Frontal cortex (tissue), 4 donors: ENCODE measurements around the gene IFT27. TPM values are rescaled to one million over a fixed set of nuclear protein-coding genes. Genes with fewer than 3 reads are reported as not detected.
A peak's percentile ranks its signal among the peaks of the same experiment; 100 is the strongest.
"Not testable (repeated sequence)": the region's sequence is repeated elsewhere in the genome, so short reads cannot be mapped to it uniquely, and the experiment has no call there.

Experiments
- DNase-seq, 2 donors: peaks; one replicate each; pipeline ENCODE4 v3.0.0; 2012; ENCODE audit warnings: low spot score in 2 of 2
- FAIRE-seq: peaks from 2 replicates; lab custom pipeline; 2012; peaks lifted over from hg19 to GRCh38; lab: Jason Lieb, UNC
- total RNA-seq: library from RNA; depleted of rRNA; stranded (reverse); fragments of >200 nt; gene quantifications from one replicate; pipeline ENCODE4 v1.2.3, GENCODE V29; 2014
- donor health status: control.
- donor health status: control.
- donor health status: control.

Gene IFT27
- total RNA-seq, 1 donor from 2014 or later = 17.5 TPM

- FAIRE-seq (no peak), DNase-seq (no peak)
Measured at GRCh38 chr22:36767035-36767775, 8.7 kb downstream of the IFT27 start.

DNA sequence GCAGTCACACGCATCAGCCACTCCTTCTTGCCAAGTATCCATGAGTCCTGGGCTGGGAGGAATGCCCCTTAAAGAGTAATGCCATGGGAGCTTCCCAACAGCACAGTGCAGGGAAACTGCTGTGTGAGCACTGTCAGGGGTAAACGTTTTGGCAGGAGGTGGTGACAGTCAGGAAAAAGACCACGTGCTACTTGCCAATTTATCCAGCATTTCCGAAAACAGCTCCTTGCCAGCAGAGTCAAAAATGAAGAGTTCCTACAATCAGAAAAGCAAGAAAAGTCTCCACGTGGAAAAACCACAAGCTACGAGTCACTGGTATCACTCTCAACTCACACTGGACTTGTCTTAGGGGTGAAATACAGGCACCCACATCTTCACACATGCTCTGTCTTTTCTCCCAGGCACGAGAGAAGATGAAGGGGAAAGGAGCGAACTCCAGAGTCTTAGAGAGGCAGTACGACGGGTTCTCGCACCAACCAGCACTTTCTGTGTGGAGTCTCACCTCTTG lies 9.9 kb downstream of the IFT27 start:
- FAIRE-seq = no peak

DNA sequence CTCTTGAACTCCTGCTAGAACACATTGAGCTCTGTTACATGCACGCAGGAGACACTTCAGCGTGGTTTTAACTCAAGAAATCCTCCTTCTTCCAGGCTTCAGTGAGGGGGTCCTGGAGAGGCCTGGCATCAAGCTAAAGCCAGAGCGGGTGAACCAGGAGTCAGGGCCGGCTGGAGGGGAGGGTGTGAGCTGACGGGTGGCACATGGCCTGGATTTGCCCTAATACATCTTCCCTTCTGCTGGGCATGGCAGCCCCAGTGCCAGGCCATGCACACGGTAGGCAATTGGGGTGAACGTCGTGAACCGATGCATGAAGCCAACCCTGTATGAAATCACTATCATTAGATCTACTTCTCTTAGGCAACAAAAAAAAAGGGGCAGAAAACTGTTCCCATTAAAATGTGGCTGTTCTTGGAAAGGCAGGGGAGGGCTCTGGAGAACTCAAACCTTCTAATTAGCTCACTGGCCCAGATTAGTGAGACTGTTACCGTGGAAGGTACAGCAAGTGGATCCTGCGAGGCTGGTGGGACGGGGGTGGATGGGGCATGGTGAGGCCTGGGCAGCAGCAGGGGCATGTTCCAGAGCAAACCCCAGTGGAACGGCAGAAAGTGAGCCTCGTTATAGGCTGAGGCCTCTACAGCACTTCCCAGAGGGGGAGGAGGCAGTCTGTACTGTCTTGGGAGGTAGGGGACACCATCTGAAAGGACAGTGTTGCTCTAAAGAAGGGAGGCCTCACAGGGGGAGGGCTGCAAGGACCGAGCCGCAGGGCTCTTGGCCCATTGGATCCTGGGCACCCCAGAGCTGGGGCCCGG lies 10.6 kb downstream of the IFT27 start:
- FAIRE-seq = no peak
- DNase-seq = no peak

More for the DNA sequence above, 9.9 kb downstream of the IFT27 start:
- DNase-seq = no peak

- FAIRE-seq (no peak), DNase-seq (no peak)
Measured at GRCh38 chr22:36764641-36765040, 11.3 kb downstream of the IFT27 start.

GRCh38 chr22:36764060-36764459 lies 11.9 kb downstream of the IFT27 start:
- FAIRE-seq (no peak), DNase-seq (no peak)

DNA sequence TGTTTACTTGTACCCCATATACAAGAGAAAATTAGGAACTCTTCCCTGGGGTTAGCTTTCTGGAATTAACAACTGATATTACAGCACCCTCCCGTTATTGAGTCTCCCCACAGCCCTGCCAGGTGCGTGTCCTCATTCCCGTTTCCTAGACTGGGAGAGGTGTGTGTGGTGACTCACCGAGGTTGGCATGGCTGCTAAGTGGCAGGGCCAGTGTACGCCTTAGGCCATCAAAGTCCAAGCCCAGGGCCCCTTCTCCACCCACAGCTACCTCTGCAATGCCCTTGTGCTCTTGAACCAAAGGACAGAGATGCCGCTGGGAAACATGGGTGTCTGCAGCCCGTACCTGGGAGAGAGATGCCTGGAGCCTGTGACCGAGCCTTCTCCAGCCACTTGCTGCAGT lies 12.3 kb downstream of the IFT27 start:
- FAIRE-seq = no peak
- DNase-seq = no peak

DNA sequence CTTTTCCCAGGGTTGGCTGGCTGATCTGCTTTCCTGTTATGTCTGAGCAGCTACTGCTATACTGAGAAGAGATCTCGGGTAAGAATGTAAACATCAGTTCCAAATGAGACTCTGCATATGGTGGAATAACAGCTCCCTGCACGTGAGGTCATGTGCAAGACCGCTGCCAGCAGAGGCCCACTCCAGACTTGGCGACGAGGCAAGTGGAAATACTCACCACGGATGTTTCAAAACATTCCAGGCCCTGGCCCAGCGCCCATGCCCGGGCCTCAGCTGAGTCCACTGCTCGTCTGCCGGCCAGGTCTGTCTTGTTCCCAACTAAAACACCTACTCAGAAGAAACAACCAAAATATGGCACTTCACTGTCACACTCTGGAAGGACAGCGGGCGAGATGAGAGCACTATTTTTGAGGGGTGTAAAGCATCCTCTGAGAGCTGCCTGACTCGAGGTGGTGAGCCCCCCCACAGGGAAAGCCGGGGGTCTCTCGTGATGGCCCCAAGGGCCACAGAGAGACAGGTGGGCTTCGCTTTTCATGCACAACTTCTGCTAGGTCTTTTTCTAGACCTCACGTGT lies 13.1 kb downstream of the IFT27 start:
- no peak for DNase-seq
- no peak for FAIRE-seq

DNA sequence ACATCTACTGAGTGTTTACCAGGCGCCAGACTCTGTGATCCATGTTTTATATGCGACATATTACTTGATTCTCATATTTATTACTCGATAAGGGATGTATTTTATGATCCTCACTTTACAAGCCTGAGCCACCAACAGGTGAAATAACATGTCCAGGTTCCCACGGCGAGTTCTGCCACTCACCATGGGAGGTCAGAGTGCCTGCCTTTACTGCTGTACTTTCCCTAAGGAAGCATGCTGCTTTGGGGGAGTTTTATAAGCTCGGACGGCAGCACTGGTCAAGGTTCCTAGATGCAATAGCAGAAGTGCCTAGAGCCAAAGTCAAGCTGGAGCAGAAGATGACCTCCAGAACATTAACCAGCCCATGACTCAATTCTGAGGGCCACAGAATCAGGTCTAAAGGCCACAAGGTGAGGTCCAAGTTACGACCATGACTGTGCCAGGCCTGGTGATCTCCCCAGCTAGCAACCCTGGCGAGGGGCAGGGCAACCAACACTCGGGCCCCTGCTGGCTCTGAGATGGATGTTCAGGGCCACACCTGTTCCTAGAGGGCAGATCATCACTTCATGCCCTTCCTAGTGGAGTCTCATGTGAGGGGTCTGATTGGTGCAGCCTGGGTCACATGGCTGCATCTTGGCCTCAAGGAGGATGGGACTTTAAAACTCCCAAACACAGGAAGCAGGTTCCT lies 14.2 kb downstream of the IFT27 start:
- DNase-seq (no peak), FAIRE-seq (no peak)

- FAIRE-seq (no peak), DNase-seq (no peak)
Measured at GRCh38 chr22:36760786-36761185, 15.1 kb downstream of the IFT27 start.

- FAIRE-seq (no peak), DNase-seq (no peak)
Measured at GRCh38 chr22:36759481-36760159, 16.3 kb downstream of the IFT27 start.

DNA sequence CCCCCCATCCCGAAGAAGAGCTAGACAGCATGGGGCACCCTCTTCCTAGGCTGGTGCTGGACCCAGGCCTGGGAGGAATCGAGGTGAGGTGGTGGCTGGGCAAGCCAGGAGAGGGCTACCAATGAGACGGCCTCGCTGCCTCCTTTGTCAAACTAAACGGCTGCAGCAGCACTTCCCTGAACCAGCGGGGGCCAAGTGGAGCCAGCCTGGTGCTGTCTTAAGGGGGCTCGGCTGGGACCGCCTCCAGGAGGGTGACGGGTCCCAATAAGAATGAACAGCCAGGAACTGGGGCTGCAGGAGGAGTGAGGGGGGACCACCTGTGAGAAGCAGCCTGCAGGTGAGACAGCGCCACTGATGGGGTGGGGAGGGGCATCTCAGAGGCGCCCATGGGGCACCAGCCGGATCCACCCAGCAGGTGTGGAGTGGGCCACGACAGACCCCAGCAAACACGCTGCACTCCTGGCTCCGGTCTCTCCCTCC lies 17.1 kb downstream of the IFT27 start:
- no peak for DNase-seq
- no peak for FAIRE-seq

GRCh38 chr22:36757668-36758211 lies 18.2 kb downstream of the IFT27 start:
- FAIRE-seq (no peak), DNase-seq (peak in 1 of 2 donors; percentile 72)

DNA sequence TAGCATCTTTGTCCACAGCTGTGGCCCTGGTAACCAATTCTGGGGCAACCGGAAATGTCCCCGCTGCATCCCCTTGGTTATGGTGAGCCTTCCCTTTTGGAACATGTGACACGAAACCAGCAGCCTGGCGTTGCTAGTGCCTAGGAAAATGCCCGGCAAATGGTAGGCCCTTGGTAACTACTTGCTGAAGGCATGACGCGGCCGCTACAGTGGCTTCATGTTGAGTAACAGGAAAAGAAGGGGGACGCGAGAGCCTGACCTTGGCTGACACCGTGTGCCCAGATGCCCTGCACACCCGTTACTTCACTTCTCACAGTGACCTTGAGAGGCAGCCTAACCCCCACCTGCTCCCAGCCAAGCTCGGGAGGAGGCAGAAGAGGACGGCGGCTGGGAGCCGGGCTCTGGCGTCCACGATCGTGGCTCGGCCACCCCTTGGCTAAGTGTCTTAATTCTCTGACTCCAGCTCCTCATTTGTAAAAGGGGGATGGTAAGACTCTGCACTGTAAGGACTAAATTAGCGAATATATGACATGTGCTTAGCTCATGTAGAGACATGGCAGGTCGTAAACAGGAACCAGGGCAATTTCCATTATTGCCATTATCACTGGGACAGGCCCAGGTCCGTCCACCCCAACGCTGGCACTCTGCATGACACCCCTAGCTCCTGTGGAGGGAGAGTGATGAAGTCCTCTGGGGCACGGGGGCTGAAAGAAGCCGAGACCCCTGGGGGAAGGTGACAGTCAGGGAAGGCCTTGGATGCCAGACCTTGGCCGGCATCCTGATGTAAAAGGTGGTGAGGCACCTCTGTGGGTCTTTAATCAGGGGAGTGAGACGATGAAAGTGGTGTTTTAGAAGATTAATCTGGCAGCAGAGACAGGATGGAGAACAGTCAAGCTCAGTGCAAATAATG lies 18.9 kb downstream of the IFT27 start:
- no peak for DNase-seq
- FAIRE-seq = no peak

DNA sequence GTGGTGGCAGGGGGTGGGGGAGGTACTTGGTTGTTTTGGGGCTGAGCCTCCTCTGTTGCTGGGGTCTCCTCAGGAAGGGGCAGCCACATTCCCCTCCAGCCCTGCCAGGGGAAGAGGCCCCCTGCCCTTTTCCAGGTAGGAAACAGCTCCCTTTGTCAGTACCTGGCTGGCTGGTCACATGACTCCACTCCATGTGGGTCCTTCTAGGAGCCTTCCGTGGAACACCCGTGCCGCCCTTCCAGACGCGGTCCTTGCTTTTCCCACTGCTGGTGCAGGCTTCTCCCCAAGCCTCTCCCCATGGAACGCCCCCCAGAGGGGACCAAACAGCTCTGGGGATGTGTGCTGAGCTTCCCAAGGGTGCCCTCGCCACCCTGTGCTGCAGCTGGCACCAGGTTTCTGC lies 19.9 kb downstream of the IFT27 start:
- DNase-seq = no peak
- FAIRE-seq = no peak

DNA sequence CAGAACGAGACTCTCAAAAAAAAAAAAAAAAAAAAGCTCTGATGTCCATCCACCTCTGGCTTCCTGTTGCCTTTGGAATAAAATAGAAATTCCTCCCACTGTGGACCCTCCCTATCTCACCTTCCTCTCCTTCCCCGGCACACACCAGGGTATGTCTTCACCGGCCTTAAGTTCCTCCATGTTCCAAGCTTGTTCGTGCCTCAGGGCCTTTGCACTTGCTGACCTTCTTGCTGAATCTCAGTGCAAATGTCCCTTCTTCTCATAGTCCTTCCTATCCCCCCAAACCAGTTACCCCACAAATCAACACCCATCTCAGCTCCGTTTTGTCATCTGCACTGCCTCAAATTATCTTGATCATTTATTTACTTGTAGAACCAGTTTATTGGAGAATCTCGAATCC lies 20.6 kb downstream of the IFT27 start:
- no peak for DNase-seq
- no peak for FAIRE-seq

DNA sequence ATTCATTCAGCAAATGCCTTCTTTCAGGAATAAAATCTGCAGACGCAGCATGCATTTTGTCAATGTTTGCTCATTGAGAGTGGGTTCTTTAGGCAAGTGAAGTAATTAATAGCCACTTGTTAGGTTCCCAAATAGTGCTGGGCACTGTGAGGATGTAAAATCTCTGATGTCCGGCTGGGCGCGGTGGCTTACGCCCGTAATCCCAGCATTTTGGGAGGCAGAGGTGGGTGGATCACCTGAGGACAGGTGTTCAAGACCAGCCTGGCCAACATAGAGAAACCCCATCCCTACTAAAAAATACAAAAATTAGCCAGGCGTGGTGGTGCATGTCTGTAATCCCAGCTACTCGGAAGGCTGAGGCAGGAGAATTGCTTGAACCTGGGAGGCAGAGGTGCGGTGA lies 21.0 kb downstream of the IFT27 start:
- not testable (repeated sequence) for DNase-seq, FAIRE-seq

GRCh38 chr22:36753916-36754315 lies 22.0 kb downstream of the IFT27 start:
- no peak for DNase-seq
- FAIRE-seq = no peak

- FAIRE-seq (no peak), DNase-seq (no peak)
Measured at GRCh38 chr22:36753120-36753802, 22.7 kb downstream of the IFT27 start.
